H9 (cell line): ENCODE measurements around the gene TAS2R8. TPM values are rescaled to one million over a fixed set of nuclear protein-coding genes. Genes with fewer than 3 reads are reported as not detected.

Experiments used
- DNase-seq: peaks from one replicate; pipeline ENCODE4 v3.0.0-alpha.2; 2017
- H2AFZ ChIP-seq: one replicate; pipeline ENCODE4 v1.6.1; 2013; ENCODE audit warnings: mild to moderate bottlenecking, low read length, control low read depth, moderate library complexity
- H2AK5ac ChIP-seq: 2 replicates; pipeline ENCODE4 v1.6.1; 2013; ENCODE audit warnings: low read length, control low read depth, mixed read lengths; ENCODE audit not compliant: insufficient read length
- H2BK120ac ChIP-seq: one replicate; pipeline ENCODE4 v1.6.1; 2013; ENCODE audit warnings: low read depth, mild to moderate bottlenecking, low read length, control low read depth, inconsistent platforms; ENCODE audit not compliant: poor library complexity, severe bottlenecking
- H2BK12ac ChIP-seq: 2 replicates; pipeline ENCODE4 v1.6.1; 2013; ENCODE audit warnings: low read length, control low read depth, mixed read lengths, low read depth; ENCODE audit not compliant: insufficient read length
- H2BK15ac ChIP-seq: 2 replicates; pipeline ENCODE4 v1.6.1; 2013; ENCODE audit warnings: low read depth, low read length, control low read depth
- H2BK20ac ChIP-seq: one replicate; pipeline ENCODE4 v1.6.1; 2013; ENCODE audit warnings: low read depth, mild to moderate bottlenecking, low read length, control low read depth, inconsistent platforms; ENCODE audit not compliant: poor library complexity, severe bottlenecking
- H2BK5ac ChIP-seq: 2 replicates; pipeline ENCODE4 v1.6.1; 2013; ENCODE audit warnings: low read length, control low read depth, mixed read lengths; ENCODE audit not compliant: insufficient read length
- H3K14ac ChIP-seq: 2 replicates; pipeline ENCODE4 v1.6.1; 2013; ENCODE audit warnings: low read length, control low read depth; ENCODE audit not compliant: insufficient read depth
- H3K18ac ChIP-seq: 2 replicates; pipeline ENCODE4 v1.6.1; 2013; ENCODE audit warnings: low read depth, mild to moderate bottlenecking, mixed read lengths, low read length, control low read depth; ENCODE audit not compliant: insufficient read length
- H3K23ac ChIP-seq: 2 replicates; pipeline ENCODE4 v1.6.1; 2013; ENCODE audit warnings: low read length, control low read depth, mixed read lengths, low read depth; ENCODE audit not compliant: insufficient read length
- H3K23me2 ChIP-seq: 2 replicates; pipeline ENCODE4 v1.6.1; 2013; ENCODE audit warnings: low read depth, mild to moderate bottlenecking, mixed read lengths, low read length, control low read depth; ENCODE audit not compliant: insufficient read length, poor library complexity, severe bottlenecking
- H3K27ac ChIP-seq: 2 replicates; pipeline ENCODE4 v1.5.1; 2013; ENCODE audit warnings: low read length, control low read depth, mixed read lengths, low read depth; ENCODE audit not compliant: insufficient read length
- H3K27me3 ChIP-seq: 2 replicates; pipeline ENCODE4 v1.6.1; 2013; ENCODE audit warnings: low read length, control low read depth, inconsistent platforms; ENCODE audit not compliant: insufficient read depth
- H3K4ac ChIP-seq: 2 replicates; pipeline ENCODE4 v1.6.1; 2013; ENCODE audit warnings: low read depth, mild to moderate bottlenecking, control low read depth, inconsistent platforms, low read length, moderate library complexity
- H3K4me1 ChIP-seq: 2 replicates; pipeline ENCODE4 v1.6.1; 2013; ENCODE audit warnings: low read length, control low read depth, inconsistent platforms; ENCODE audit not compliant: insufficient read depth
- H3K4me2 ChIP-seq: 2 replicates; pipeline ENCODE4 v1.6.1; 2013; ENCODE audit warnings: low read length, control low read depth, mixed read lengths; ENCODE audit not compliant: insufficient read length, insufficient read depth
- H3K56ac ChIP-seq: 2 replicates; pipeline ENCODE4 v1.6.1; 2013; ENCODE audit warnings: low read depth, mild to moderate bottlenecking, mixed read lengths, low read length, control low read depth; ENCODE audit not compliant: insufficient read length
- H3K79me1 ChIP-seq: 2 replicates; pipeline ENCODE4 v1.6.1; 2013; ENCODE audit warnings: low read depth, mild to moderate bottlenecking, moderate library complexity, low read length, control low read depth, inconsistent platforms; ENCODE audit not compliant: insufficient read depth, poor library complexity, severe bottlenecking
- H3K79me2 ChIP-seq: 2 replicates; pipeline ENCODE4 v1.6.1; 2013; ENCODE audit warnings: low read length, control low read depth, inconsistent platforms; ENCODE audit not compliant: insufficient read depth
- H3K9ac ChIP-seq: 2 replicates; pipeline ENCODE4 v1.6.1; 2013; ENCODE audit warnings: low read length, control low read depth, mixed read lengths; ENCODE audit not compliant: insufficient read length; ENCODE audit errors: extremely low read depth
- H3K9me3 ChIP-seq: one replicate; pipeline ENCODE4 v1.6.1; 2013; ENCODE audit warnings: low read depth, low read length, inconsistent platforms; ENCODE audit not compliant: control insufficient read depth
- H3T11ph ChIP-seq: one replicate; pipeline ENCODE4 v1.6.1; 2013; ENCODE audit warnings: mild to moderate bottlenecking, low read length, control low read depth, inconsistent platforms
- H4K20me1 ChIP-seq: one replicate; pipeline ENCODE4 v1.6.1; 2013; ENCODE audit not compliant: control insufficient read depth, insufficient read length, insufficient read depth
- H4K5ac ChIP-seq: 2 replicates; pipeline ENCODE4 v1.6.1; 2013; ENCODE audit warnings: low read depth, mild to moderate bottlenecking, mixed read lengths, low read length, control low read depth; ENCODE audit not compliant: insufficient read length
- H4K8ac ChIP-seq: replicated peaks from 2 replicates; pipeline ENCODE4 v1.6.1; 2013; ENCODE audit warnings: low read length, control low read depth, mixed read lengths, low read depth; ENCODE audit not compliant: insufficient read length
- H4K91ac ChIP-seq: 2 replicates; pipeline ENCODE4 v1.6.1; 2013; ENCODE audit warnings: low read depth, mild to moderate bottlenecking, moderate library complexity, mixed read lengths, low read length, control low read depth; ENCODE audit not compliant: insufficient read length
- H3K27ac Mint-ChIP-seq, 3 experiments: 2 replicates in 2 of 3; 3 replicates in 1 of 3; pipeline ENCODE4 v1.8.0; 2020 to 2021; ENCODE audit warnings: mixed read lengths in 3 of 3, mild to moderate bottlenecking in 1 of 3, moderate library complexity in 1 of 3
- H3K27me3 Mint-ChIP-seq: 2 replicates; pipeline ENCODE4 v1.8.0; 2021; ENCODE audit warnings: low read depth, mild to moderate bottlenecking, moderate library complexity, mixed read lengths
- H3K36me3 Mint-ChIP-seq, 3 experiments: 2 replicates in 2 of 3; 3 replicates in 1 of 3; pipeline ENCODE4 v1.8.0; 2020 to 2021; ENCODE audit warnings: low read depth in 3 of 3, mixed read lengths in 3 of 3; ENCODE audit not compliant: insufficient read depth in 1 of 3
- H3K4me1 Mint-ChIP-seq, 2 experiments: 2 replicates each; pipeline ENCODE4 v1.8.0; 2020; ENCODE audit warnings: mixed read lengths in 2 of 2
- H3K4me3 Mint-ChIP-seq, 2 experiments: 2 replicates in 1 of 2; 3 replicates in 1 of 2; pipeline ENCODE4 v1.8.0; 2020 to 2021; ENCODE audit warnings: mild to moderate bottlenecking in 2 of 2, mixed read lengths in 2 of 2, moderate library complexity in 1 of 2
- H3K9me3 Mint-ChIP-seq, 2 experiments: 2 replicates in 1 of 2; 3 replicates in 1 of 2; pipeline ENCODE4 v1.8.0; 2020; ENCODE audit warnings: mild to moderate bottlenecking in 2 of 2, mixed read lengths in 2 of 2, moderate library complexity in 1 of 2
- CTCF ChIP-seq: fragments of 200-600 bp; sonication (generic); conservative IDR thresholded peaks from 3 replicates; pipeline ENCODE4 v1.8.0; 2021; ENCODE audit warnings: antibody characterized with exemption, mild to moderate bottlenecking
- WGBS: extraction: QIAGEN DNeasy Blood & Tissue Kit; methylation state at CpG from one replicate; pipeline ENCODE4 v1.1.7; 2013; ENCODE audit warnings: missing lambda C conversion rate, low lambda C conversion rate, mixed read lengths; ENCODE audit not compliant: insufficient read length; ENCODE audit errors: extremely low coverage; 5-methylcytosine and 5-hydroxymethylcytosine counted together
- total RNA-seq: library from RNA; stranded (reverse); gene quantifications from 2 replicates; pipeline ENCODE4 v1.2.1, GENCODE V29; 2021

Gene TAS2R8
- total RNA-seq, 1 experiment from 2014 or later: not detected

- Histone ChIP-seq H3K79me1 (no peaks in the 10 kb centered on the region), H2AK5ac (no peak overlapping the region), H3K23me2 (no peaks in the 10 kb centered on the region), H3T11ph (no peak overlapping the region), H3K4me2 (no peak overlapping the region), H2BK5ac (no peak overlapping the region), H2BK12ac (no peak overlapping the region), H3K79me2 (no peaks in the 10 kb centered on the region), H2BK15ac (no peak overlapping the region), H2BK120ac (no peak overlapping the region), H3K23ac (no peak overlapping the region), H3K27me3 (no peaks in the 10 kb centered on the region), H4K20me1 (no peaks in the 10 kb centered on the region), H2AFZ (no peak overlapping the region), H4K5ac (no peak overlapping the region), H3K4ac (no peak overlapping the region), H3K27ac (no peak overlapping the region), H3K56ac (no peak overlapping the region), H3K18ac (no peak overlapping the region), H4K8ac (no peak overlapping the region), H3K4me1 (no peaks in the 10 kb centered on the region), H2BK20ac (no peak overlapping the region), H3K9me3 (no peaks in the 10 kb centered on the region), H3K14ac (no peak overlapping the region), H3K9ac (no peak overlapping the region), H4K91ac (no peak overlapping the region)
- H3K36me3 Mint-ChIP-seq: no peaks in the 10 kb centered on the region
- H3K9me3 Mint-ChIP-seq: no peaks in the 10 kb centered on the region
- no peak for TF ChIP-seq CTCF
- no CpG with 5 or more reads among the region's 2 CpGs for WGBS
- peaks cover 4% of the 10 kb centered on the region in 2 experiments; a peak in 3 of 4 replicates for H3K4me1 Mint-ChIP-seq
- peaks cover 2% of the 10 kb centered on the region for H3K27me3 Mint-ChIP-seq
- no peak overlapping the region for H3K4me3 Mint-ChIP-seq
- no peak for DNase-seq
- H3K27ac Mint-ChIP-seq: no peak overlapping the region
Observed at GRCh38 chr12:10779103-10779502, 28.0 kb downstream of the TAS2R8 start.
